HuH-7 (cell line): ENCODE measurements around the gene ERCC6.

Experiments
- DNase-seq: peaks from one replicate; pipeline ENCODE4 v3.0.0; 2011; ENCODE audit warnings: low spot score

Gene ERCC6

DNA sequence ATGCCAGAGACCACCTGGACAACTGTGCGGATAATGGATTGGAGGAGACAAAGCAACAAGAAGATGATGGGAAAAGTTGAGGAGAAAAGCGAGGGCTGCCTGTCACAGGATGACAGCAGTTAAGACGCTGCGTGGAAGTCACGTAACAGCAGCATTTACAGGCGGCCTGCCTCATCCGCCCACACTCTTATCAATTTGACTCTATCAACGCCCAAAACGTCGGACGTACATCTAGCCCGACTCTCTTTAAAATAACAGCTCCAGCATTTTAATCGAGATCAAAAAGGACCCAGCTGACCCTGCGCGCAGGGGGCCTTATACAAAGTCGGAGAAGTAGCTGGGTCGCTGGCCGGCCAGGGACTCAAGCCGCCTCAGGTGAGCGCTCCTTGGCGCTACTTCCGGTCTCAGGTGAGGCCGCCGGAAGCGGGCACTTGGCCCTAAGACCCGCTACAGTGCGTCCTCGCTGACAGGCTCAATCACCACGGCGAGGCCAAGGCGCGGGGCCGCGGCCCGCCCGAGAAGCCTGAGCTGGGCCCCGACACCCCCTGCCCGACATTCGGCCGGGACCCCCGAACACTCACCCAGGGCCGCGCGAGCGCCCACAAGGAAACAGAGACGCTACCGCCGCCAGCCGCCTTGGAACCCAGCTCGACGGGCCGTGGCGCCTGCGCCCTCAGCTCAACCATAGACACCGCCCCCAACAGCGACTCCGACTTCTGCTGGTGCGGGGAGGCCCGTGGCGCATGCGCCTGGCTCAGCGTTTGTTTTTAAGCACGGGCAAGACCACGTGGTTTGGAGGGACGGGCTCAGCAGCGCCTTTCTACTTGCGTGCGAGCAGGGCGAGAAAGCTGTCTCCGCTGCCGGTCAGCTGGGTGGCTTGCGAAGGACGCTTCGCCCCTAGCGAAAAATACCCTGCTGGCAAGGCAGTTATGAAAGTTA lies at the start of gene ERCC6:
ERCC6 (minus strand) TSS at position 741 of the 939 bp plus-strand sequence.
- DNase-seq, result peak; percentile 86

DNA sequence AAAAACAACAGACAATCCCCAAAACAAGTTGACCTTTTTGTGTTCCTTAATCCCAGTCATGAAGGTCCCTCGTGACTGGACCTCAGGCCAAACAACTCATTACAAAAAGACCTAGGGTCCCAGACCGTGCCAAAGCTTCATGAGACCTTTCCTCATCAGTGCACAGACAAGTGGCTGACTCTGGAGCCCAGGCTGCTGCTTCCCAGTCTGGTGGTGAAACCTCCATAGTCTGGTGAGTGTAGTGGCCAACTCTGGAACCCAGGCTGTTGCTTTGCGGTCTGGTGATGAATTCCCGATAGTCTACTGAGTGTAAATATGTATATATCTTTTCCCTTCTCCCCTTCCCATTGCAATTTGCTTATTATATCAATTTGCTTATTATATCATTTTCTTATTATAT lies 49.1 kb upstream of the ERCC6 start:
- DNase-seq, result no peak

DNA sequence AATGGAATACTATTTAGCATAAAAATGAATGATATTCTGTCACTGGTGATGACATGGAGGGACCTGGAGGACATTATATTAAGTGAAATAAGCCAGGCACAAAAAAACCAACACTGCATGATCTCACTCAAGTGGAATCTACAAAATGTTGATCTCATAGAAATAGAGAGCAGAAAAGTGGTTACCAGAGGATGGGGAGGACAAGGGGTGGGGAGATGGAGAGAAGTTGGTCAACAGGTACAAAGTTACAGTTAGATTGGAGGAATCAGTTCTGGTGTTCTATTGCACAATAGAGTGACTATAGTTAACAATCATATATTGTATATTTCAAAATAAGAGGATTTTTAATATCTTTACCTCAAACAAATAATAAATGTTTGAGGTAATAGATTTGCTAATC lies 46.5 kb upstream of the ERCC6 start:
- DNase-seq, result no peak

DNA sequence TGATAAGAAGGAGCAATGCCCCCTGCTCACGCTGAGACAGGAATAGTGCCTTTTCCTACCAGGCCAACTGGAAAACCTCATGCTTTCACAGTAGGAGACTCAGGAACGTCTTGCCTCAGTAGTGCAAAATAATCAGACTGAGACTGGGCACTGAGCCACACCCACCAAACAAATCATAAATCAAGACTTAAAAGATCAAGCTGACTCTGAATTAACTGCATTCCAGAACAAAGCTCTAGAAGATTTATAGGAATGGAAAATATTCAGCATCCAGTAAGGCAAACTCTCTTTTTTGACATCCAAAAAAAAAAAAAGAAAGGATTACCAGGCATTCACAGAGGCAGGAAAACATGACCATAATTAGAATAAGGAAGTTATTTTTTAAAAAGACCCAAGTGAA lies 40.7 kb upstream of the ERCC6 start:
- no peak for DNase-seq

DNA sequence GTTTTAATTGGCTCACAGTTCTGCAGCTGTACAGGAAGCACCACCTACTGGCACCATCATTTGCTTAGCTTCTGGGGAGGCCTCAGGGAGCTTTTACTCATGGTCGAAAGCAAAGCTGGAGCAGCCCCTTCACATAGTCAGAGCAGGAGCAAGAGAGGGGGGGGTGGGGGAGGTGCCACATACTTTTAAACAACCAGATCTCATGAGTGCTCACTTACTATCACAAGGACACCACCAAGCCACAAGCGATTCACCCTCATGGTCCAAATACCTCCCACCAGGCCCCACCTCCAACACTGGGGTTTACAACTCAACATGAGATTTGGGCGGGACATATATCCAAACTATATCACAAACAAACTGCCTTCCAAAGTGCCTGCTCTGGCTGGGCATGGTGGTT lies 39.5 kb upstream of the ERCC6 start:
- DNase-seq, result no peak

DNA sequence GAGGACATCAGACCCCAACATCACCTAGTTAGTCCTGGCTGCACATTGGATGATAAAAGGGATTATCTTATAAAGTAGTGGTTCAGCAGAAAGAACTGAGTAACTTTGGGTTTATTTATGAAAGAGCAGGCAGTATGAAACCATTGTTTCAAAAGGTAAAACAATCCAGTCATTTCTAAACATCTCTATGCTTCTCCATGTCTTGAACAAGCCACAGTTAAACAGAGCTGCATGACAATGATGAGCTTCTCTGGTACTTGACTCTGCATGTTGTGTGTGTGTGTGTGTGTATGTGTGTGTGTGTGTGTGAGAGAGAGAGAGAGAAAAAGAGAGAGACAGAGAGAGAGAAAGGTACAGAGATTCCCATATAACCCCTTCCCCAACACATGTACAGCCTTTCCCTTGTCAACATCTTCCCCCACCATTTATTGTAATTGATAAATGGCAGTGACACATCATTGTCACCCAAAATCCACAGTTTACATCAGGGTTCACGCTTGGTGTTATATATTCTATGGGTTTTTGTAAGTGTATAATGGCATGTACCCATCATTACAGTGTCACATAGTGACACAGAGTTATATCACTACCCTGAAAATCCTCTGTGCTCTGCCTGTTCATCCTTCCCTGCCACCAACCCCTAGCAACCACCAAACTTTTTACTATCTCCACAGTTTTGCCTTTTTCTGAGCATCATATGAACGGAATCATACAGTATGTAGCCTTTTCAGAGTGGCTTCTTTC lies 38.4 kb upstream of the ERCC6 start:
- no peak for DNase-seq

DNA sequence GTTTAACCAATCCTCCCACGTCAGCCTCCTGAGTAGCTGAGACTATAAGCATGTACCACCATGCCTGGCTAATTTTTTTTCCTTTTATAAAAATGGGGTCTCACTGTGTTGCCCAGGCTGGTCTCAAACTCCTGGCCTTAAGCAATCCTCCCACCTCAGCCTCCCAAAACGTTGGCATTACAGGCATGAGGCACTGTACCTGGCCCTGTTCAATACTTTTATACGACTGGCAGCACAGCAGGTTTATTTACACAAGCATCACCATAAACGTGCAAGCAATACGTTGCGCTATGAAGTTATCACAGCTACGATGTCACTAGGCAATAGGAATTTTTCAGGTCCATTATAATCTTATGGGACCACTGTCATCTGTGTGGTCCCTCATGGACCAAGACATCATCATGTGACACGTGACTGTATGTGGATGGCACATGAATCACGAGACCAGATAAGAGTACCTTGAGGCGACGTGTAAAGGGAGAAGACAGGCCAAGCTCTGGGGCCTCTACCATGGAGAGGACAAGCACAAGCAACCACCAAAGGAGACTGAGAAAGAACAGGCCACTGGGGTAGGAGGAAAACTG lies 36.7 kb upstream of the ERCC6 start:
- DNase-seq, result no peak

DNA sequence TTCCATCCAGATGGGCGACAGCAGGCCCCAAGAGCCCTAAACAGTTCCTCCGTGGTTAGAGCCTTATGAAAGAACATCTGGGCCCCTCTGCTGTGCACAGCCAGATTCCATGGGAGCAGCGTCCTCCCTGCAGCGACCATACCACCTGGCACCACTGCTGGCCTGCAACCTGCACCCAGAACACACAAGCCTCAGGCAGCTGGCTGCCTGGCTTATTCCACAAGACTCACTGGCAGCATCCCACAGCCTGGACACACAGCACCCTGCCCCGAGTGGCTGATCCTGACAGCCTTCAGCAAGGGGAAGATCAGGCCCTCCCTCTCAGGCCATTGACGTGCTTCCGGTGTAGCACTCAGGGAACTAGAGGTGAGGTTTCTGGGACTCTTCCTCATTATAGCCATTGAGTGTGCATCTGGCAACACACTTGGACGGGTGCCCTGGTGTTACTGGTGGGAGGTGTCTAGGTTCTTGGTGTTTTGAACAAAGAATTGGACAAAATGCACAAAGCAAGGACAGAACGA lies 33.7 kb upstream of the ERCC6 start:
- no peak for DNase-seq

DNA sequence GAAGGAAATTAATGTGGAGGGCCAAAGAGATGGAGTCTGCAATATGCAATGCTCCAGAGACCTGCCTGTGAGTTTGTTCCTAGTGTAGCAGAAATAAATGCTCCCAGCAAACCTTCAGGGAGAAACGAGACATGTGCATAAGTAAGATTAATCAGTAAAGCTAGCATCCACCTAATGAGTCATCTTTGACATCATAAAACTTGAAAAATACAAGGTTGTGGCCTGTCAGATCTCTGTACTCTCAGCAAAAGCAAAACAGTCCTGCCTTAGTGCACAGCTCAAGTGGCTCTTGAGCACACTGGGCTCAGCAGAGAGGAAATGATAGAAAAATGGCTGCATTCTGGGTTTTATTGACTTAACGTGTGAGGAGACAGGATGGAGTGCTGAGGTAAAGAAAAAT lies 32.5 kb upstream of the ERCC6 start:
- no peak for DNase-seq

DNA sequence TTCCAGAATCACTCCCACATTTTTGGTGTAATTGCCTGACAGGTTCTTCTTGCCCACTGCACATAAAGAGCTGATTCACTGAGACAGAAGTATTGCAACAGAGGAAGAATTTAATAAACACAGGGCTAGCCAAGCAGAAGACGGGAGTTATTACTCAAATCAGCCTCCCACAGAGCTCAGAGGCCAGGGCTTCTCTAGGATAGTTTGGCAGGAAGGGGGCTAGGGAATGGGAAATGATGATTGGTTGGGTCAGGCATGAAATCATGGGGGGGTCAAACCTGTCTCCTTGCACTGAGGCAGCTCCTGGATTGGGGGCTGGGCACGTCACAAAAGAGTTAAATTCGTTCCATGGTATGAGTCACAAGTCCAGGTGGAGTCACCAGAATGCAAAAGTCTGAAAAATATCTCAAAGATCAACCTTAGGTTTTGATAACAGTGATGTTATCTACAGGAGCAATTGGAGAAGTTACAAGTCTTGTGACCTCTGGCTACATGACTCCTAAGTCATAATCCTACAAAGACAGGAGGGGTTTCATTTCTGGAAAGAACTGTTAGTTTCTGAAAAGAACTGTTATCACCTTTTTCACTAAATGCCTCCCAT lies 30.2 kb upstream of the ERCC6 start:
- no peak for DNase-seq

DNA sequence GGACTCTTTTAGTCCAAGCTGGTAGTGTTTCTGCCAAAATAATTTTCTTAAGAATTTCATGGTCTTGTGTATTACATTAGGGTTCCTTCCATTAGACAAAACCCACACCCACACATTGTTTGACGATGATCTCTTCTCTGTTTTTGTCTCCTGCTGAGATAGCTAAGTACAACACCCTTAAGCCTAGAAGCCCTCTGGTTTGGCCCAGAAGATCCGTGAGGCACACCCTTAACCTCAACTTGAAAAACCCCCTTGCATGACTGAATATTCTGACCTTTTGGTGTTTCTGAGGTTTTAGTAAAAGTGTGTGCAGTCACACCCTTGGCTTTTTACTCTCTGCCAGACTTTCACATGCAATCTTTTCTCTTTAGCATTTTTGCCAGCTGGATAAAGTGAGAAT lies 29.3 kb upstream of the ERCC6 start:
- no peak for DNase-seq

DNA sequence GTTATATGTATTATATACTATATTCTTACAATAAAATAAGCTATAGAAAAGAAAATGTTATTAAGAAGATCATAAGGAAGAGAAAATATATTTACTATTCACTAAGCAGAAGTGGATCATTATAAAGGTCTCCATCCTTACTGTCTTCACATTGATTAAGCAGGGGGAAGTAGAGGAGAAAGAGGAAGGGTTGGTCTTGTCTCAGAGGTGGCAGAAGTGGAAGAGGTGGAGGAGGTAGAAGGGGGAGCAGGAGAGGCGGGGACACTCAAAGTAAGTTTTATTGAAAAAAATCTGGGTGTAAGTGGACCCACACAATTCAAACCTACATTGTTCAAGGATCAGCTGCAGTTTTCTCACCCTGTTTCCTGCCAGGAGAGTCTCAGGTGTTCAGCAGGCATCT lies 28.9 kb upstream of the ERCC6 start:
- DNase-seq, result no peak

DNA sequence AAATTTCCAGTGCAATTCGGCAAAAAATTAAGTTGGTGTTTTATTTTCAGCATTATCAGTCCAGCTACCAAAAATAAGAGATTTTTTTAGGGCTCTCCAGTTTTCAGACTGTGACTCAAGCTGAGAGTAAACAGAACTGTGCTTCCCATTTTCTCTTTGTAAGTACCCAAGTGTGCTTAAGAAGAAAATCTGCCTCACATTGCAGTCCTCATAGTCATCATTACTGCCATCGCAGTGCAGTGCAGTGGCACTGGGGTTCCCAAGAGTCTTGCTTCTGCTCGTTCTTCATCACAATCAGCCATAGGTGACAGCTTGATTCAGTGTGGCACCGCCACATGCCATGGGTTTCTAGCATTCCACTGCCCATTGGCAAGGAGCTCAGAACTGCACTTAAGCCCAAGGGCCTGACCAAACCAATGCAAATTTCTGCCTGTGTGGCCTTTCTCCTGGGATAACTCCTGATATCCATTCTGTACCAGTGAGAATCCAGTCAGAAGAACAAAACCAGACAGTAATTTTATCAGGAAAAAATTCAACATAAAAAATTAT lies 25.6 kb upstream of the ERCC6 start:
- no peak for DNase-seq

DNA sequence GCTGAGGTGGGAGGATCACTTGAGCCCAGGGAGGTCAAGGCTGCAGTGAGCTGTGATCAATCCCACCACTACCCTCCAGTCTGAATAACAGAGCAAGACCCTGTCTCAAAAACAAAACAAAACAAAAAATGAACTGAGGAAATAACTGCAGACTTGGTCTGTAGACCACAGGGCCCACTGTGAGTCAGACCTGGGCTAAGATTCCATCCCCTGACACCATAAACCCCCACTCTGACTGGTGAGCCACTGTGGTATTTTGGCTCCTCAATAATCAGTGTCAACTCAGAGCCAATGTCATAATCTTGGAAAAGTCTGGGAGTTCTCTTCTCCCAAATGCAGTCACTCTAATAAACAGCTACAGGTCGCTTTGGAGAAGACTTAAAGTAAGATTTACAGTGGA lies 24.0 kb upstream of the ERCC6 start:
- no peak for DNase-seq

DNA sequence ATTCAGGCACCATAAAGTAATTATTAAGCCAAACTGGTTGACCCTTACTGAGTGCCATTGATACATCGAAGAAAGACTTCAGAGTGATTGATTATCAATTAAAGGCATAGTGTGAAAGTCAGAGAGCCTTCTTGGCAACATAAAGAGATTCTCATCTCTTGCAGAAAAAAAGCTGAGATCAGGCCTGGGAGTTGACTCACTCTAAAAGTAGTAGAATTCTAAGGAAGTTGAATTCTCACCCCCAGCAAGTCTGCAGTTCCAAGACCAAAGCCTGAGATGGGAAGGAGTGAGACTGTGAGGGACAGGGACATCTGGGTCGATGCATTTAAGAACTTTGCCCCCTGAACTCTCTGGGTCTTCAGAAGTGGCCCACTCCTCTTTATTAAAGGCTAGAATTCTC lies 21.6 kb upstream of the ERCC6 start:
- DNase-seq, result no peak

DNA sequence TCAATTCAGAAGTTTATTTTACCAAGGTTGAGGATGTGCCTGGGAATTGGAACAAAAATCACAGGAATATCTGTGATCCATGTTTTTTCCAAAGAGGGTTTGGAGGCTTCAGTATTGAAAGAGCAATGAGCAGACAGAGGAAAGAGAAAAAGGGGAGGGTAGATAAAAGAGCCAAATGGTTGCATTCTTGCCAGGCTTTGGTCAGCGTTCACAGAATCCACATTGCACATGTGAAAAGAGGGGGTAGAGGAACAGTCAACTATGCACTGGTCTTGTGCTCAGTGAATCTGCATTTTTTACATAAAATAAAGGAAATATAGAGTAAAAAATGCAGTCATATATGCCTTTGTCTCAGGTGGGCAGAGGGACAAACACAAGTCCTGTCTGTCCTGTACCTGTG lies 20.6 kb upstream of the ERCC6 start:
- DNase-seq, result no peak

DNA sequence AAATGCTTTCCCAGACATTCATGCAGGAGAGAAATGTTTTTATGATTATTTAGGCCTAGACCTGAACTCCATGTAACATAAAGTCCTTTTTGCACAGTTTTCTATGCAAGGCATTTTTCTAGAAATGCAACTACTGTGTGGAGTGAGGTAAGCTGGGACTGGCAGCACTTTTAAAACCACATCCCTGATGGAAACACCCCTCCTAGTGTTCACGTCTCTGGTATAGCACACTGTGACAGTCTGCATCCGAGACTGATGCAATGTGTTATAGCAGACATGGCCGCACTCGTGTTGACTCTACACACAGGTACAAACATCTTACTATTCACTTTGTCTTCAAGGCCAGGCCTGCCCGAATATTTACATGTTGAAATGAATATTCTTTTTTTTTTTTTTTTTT lies 19.3 kb upstream of the ERCC6 start:
- DNase-seq, result no peak

DNA sequence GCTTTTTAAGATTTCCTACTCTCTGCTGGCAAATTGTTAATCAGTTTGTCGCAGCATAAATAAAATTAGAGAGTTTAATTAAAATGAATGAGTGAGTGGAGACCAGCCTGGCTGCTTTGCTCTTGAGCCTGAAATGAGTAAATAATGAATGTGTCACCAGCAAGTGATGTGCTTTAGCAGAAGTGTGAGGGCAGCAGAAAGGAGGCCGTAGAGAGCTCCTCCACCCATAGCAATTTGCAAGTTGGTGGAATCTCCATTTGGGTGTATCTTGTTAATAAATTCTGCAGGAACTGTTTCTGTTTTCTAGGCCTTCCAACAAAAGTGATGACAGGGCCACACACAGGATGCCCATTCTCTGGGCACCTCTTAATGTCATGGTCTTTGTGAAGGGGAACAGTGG lies 18.8 kb upstream of the ERCC6 start:
- DNase-seq, result no peak

DNA sequence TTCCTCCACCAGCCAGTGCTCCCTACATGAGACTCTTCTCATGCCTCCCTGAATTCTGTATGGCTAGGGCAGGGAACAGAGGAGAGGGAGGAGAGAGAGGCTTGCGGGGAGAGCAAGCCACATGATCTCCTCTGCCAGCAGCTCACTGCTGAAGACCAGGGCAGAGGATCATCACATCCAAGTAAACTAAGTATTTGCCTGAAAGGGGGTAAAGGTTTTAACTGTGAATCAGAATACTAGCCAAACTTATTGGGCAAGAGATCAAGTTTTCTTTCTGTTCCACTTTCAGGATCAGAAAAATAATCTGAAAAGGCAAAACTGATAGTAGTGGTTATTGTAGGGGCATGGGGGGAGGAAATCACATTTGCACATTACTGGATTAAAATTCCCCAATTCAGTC lies 17.8 kb upstream of the ERCC6 start:
- no peak for DNase-seq

DNA sequence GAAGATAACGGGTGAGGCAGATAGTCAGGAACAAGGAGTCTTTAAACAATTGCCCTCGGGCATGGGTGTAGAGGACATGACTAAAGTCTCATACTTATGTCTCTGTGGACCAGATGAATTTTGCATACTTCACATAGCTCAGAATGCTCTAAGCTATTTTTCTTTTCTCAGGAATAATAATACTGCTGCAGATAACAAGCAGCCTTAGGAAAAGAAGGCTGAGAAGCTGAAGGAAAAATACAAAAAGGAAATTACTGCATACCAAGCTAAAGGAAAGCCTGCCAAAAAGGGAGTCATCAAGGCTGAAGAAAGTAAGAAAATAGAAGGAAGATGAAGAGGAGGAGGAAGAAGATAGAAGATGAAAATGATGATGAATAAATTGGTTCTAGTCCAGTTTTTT lies 13.4 kb upstream of the ERCC6 start:
- DNase-seq, result no peak

DNA sequence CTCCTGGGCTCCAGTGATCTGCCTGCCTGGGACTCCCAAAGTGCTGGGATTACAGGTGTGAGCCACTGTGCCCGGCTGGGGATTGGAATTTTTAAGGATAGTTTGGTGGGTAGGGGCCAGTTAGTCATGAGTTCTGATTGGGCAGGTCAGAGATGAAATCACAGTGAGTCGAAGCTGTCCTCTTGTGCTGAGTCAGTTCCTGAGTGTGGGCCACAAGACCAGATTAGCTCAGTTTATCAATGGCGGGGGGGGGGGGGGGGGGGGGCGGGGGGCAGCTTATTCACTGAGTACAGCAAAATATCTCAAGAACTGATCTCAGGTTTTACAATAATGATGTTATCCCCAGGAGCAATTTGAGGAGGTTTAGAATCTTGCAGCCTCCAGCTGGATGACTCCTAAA lies 11.6 kb upstream of the ERCC6 start:
- no peak for DNase-seq
